ENCODE measurements around the gene RTN4RL2.

Gene RTN4RL2

DNA sequence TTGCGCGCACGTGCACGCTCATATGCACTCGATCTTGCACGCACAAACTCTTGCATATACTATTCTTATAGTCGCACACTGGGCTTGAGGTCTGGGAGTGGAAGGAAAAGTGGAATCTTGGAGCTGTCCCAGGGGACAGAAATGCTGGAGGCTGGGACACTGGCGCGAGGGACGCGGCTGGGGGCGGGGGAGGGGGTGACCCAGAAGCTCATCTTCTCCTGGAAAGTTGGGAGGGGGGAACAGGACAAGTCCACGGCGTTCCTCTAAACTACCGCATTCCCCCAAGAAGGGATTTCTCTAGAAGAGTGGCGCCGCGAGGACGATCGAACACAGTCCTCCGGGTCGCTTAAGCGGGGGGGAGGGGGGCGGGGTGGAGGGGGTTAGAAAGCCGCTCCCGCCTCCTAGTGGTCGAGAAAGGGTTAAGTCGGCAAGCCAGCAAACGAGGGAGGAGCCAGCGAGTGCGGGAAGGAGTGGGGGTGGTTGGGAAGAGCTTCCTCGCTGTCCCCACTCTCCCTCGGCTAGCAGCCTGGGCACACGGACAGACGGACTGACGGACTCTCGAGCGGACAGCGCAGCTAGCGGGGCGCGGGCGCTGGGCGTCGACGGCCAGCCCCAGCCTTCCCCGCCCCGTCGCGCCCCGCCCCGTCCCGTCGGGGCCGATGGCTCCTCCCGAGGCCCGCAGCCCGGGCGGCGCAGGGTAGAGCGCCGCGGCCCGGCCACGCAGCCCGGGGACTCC lies at the start of gene RTN4RL2:
TSS of gene RTN4RL2 (plus strand) at position 507 of the 736 bp plus-strand sequence. CDS start 338 bp downstream, outside the sequence.
- no peak for FAIRE-seq

DNA sequence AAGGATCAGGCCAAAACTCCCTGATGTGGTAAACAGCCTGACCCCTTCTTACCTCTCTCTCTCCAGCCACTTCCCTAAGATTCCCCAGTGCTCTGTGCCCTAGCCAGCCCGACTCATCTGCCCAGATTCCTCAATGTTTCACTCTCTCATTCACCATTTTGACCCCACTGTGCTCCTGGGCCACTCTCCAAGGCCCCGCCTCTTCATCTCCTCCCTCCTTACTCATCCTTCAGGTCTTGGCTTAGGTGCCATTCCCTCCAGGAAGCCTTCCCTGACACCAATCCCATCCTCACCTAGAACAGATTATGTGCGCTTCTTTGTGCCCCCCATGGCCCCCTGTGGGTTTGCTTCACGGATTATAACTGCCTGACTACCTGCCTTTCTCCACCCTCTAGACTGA lies 46.6 kb upstream of the RTN4RL2 start:
- FAIRE-seq, result no peak

DNA sequence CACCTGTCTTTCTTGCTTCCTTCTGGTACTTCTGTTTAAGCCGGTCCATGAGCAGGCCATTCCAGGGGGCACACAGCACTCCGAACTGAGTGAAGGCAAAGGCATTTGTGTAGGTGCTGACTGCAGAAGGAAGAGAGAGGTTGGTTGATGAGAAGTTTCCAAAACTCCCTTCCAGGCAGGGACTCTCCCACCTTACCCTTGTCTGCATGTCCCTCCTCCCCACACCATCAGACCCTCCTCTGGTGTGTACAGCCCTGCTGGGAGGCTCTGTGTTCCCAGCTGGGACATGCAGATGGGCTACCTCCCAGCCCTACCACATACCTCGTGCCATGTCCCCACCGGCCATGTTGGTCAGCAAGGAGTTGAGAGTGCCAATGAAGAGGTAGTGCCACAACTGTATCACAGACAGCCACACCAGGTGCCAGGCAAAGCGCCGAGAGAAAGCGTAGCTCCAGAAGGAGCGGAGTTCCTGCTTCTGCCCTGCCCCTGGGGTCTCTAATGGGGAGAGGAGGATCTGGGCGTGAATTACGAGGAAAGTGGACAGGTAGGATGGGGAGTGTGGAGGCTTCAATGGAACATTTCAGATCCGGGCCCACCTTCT lies 45.6 kb upstream of the RTN4RL2 start:
- no peak for FAIRE-seq

DNA sequence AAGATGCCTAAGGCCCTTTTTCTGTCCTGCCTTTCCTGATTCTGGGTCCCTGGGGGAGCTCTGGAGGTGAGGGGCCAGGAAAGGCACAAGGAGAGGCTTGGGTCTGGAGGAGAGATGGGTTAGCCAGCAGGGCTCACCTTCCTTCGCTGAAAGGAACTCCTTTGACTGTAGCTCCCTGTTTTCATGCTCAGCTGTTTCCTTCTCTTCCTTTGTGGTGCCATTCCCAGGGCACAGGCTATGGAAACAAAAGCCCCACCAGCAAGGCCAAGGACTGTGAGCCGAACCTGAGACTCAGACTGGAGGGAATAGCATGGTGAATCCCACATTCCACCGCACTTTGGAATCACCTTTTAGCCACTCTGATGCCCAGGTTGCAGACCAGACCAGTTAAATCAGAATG lies 43.9 kb upstream of the RTN4RL2 start:
- FAIRE-seq, result no peak

DNA sequence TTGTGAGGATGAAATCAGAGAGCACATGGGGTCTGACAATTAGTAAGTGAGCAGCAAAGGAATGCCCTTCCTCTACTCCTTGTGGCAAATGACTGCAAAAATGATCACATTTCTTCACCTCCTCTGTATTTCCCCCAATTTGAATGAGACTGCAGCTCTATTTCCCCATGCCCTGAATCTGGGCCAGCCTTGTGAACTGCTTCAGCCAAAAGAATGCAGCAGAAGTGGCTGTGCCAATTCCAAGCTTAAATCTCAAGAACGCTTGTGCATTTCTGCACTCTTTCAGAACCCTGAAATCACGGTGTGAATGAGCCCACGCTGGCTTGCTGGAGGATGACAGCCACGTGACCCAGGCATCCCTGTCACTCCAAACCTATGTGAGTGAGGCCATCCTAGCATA lies 43.3 kb upstream of the RTN4RL2 start:
- FAIRE-seq, result no peak

DNA sequence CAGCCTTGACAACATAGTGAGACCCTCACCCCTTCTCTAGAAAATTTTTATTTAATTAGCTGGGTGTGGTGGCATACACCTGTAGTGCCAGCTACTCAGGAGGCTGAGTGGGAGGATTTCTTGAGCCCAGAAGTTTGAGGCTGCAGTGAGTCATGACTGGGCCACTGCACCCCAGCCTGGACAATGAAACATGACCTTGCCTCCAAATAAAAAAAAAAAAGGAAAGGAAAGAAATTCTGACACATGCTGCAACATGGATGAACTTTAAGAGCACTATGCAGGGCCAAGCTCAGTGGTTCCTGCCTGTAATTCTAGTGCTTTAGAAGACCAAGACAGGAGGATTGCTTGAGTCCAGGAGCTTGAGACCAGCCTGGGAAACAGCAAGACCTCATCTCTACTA lies 42.2 kb upstream of the RTN4RL2 start:
- no peak for FAIRE-seq

DNA sequence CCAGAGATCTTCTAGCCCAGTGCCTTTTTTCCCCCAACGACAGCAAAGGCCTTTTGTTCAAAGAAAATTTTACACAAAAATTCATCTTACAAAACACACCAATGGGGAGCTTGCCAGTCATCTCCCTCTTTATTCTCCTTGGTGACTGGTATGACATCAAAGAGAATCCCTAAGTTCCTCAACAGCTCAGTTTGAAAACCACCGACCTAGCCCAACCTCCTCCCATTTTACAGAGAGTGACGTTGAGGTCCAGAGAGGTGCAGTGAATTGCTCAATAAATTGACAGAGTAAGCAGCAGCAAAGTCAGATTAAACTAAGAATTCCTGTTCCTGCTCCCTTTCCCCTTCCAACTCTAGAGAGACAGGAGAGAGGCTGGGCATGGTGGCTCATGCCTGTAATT lies 41.2 kb upstream of the RTN4RL2 start:
- FAIRE-seq, result no peak

DNA sequence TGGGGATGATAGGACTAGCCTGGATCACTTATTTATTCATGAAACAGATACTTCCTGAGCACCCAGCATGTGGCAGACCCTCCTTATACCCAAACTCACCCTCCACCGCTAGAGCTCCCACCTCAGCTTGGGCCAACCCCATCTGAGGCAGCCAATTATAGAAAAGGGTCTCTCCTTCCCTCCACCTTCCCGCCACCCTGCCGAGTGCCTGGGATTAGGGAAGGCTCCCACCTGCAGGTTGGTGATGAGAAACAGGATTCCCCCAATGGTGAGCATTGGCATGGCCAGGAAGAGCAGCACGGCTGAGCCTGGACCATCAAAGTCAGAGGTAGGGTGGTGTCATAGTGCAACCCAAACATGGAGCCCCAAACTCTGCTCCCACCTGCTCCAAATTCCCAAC lies 39.3 kb upstream of the RTN4RL2 start:
- no peak for FAIRE-seq

DNA sequence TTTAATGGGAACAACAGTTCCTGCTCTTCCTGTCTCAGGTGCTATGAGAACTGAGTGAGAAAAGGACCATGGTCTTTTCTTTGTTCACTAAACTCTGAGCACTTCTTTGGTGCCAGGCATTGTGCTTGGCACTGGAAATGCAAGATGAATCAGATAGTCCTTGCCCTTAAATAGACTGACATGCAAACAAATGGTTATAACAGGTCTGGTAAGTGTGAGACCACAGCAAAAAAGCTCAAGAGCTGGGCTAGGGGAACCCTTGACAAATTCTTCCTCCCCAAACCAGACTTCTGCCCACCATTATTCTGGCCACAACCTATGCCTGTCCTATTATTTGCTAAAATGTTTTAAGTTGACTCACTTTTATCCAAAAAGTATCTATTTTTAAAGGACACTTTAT lies 38.5 kb upstream of the RTN4RL2 start:
- FAIRE-seq, result no peak

DNA sequence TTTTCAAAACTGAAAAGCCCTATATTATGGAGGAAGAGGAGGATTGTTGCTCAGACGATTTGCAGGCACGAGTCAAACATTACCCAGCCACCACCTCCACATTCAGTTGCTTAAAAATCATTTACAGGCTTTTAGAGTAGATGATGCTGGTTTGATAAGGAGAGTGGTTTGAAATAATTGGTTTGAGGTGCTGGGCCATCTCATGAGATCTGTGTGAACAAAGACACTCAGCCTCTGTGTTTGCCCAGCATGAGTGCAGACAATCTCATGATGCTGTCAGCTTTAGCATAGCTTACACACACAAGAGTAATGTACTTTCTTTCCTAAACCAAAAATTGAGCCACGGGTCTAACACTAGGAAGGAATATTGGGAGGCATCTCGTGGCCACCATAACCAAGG lies 37.7 kb upstream of the RTN4RL2 start:
- FAIRE-seq, result no peak

DNA sequence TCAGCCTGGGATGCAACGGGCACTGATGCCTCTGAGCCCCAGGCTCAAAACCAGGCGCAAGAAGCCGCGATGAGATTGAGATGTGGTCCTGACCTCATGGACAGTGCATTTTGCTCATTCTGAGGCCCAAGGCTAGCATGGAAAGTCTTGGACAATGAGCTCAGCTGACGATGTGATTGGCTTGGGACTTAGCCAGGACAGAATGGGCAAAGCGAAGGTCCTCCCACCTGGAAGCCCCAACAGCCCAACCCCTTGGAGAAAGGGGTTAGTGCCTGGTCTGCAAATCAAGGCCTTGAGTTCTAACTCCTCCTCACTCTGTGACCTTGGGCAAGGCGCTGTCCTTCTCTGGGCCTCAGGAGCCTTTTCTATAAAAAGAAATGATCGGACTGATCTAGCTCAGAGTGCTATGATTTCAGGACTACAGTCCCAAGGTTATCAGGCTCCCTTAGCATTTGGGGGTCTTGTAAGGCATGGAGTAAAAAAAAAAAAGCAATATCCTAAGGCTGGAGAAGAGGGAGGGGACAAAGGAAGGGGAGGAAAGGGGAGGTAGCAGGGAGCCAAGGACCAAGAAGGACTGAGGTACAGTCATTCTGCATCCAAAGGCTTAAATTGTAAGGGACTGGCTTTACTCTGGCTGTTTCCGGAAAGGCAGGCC lies 36.1 kb upstream of the RTN4RL2 start:
- FAIRE-seq, result no peak

DNA sequence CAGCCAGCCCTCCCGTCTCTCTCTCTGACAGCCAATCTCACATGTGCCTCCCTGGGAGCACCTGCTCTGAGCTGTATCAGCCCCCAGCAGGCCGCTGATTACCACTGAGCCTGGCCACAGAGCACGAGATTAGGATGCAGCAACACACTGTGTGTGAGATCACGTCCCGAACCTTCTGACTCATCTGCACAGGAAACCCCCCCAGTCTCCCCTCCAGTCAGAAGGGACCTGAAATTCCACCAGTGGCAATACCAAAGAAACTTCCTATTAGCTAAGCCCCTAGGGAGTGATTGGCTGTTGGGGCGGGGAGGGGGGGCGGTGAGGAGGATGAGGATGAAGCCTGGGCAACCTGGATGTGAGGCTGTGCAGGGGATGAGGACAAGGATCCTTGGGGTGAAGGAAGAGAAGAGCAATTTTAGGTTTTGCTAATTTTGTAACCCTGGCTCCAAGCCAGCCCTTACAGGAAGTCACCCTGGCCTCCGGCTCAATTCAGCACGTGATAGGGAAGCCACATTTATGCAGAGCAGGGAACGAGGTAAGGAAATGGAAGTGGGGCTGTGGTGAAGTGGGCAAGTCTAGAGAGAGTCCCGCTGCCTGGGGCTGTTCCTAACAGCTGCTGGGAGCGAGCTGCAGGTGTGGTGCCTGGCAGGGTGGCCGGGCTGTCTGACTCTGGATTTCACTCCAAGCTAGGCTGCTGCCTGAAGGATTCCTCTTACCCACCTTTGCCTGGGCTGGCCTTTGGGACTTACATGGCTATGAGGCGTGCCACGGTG lies 35.4 kb upstream of the RTN4RL2 start:
- FAIRE-seq, result no peak

DNA sequence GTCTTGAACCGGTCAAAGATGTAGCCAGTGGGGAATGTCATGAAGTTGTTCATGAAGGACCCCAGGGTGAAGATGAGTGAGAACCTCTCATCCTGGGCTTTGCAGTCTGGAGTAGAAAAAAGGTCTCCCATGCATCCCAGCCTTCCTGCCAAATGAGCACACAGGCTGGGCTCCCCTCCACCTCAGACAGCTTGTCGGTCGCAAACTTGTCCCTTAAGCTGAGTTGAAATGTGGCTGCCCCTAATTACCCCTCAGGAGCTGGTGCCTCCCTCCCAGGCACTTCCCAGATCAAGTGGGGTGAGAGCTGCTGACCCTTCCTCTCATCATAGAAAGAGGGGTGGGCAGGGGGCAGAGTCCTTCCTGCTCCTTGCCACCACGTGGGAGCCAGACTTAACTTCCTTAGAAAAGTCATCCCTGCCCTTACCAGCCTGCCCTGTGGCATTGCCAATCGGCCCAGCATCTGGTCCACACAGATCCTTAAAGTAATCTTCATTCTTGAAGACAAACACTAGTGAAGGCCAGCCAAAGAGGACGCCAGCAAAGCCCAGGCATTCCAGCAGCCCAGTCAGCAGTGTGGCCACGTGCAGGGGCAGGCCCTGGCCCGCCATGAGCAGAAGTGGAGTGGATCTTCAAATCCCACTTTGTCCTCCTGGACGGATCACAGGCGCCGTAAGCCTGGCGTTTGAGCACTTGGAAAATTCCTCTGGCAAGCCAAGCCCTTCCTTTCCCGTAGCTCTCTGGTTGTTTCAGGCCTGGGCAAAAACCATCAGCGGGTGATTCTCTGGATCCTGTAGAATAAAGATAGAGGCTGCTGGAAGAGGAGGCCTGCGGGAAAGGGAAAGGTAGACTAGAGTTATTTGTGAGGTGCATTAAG lies 34.5 kb upstream of the RTN4RL2 start:
- FAIRE-seq, result no peak

DNA sequence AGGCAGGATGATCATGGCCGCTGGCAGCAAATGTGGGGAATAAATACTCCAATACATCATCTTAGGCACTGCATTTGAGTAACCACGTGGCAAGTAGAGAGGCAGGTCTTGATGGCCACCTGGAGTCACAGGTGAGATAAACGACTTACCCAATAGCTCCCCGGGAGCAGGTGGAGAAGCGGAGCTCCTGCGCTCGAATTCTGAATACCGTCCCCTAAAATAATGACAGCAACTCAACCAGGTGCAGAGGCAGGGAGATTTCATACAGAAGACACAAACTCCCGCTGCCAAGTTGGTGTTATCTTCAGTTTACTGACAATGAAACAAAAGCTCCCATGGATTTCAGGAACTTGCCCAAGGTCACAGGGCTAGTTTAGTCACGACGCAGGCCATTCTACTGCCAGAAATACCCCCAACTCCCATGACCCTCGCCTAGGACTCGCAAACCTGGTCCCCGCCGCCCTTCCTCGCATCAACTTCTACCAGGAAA lies 33.8 kb upstream of the RTN4RL2 start:
- FAIRE-seq, result no peak

DNA sequence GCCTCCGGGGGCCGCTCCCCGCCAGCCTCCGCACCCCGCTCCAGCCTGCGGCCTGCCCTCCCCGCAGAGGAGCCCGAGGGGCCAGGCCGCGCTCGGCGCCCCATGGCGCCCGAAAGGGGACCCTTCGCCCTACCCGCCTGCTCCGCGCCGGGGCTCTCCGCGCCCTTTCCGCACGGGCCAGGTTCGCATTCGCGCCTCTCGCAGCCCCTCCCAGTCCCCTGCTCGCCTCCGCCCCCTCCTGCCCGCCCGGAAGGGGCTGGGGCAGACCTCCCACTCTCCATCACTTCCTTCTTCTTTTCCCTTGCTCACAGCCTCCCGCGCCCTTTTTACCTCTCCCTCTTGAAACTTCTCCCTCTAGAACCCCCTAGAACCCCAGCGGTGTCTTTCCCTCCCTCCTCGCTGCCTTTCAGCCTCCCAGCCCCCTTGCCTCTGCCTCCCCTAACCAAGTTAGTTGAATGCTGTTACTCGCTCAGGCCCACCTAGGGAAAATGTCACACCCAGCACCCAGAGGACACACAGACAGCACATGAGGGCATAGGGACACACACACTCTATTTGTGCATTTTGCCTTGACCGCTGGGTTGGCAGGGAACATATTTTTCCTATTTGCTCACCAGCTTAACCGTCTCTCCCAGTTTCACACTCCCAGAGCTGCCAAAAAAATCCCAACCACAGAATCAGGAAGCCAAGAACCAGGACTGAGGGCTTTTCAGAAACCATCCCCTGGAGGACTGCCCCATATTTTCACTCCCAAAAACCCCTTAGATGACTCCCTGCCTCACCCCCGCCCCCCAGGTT lies 33.2 kb upstream of the RTN4RL2 start, which contains the start of gene SLC43A3:
TSS of gene SLC43A3 (minus strand) at position 193 of the 798 bp plus-strand sequence. CDS start 949 bp downstream, outside the sequence.
- no peak for FAIRE-seq

DNA sequence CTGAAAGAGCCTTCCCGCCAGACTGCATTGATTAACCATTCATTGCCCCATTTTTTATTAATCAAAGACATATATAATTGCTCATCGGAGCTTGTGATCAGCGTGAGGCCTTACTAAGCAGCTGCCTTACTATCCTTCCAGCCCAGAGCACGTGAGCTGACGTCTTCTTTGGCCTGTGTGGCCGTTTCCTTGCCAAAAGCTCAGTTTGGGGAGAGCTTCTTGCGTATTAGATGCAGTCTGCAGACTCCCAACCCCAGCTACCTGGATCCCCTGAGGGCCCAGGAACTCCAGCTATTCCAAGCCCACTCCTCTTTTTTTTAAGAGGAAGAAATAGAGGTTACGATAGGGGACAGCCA lies 32.6 kb upstream of the RTN4RL2 start:
- no peak for FAIRE-seq

DNA sequence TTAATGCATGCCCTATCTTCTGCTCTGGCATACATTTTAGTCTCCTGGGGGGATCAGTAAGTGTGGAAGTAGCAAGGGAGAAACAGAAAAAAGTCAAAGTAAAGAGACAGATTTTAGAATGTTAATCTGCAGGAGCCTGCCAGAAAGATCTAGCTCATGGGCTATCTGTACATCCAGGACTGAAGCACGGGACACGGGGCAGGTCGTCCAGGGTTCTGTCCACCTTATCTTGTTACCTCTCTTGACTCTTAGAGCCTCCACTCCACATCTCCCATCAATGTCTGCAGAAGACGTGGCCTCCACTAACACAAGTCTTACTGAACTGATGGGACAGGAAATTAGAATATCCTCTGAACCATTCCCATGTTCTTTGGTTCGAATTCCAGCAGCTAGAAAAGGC lies 31.7 kb upstream of the RTN4RL2 start:
- FAIRE-seq, result no peak

DNA sequence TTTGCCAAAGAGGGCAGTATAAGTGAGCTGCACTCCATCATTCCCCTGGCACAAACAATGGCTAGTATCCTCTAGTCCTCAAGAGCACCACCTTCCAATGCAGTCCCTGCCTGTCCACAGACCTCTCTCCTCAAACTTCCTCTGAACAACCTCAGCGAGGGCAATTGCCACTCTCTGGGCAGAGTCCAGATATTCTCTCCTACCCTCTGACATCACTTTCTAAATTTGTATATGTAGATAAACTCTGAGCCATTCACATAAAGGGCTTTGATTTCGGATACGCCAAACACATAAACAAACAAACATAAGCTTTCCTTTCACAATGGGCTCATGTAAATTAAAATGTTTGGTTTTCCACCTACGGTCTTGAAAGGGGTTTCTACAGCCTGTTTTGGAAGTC lies 30.4 kb upstream of the RTN4RL2 start:
- FAIRE-seq, result no peak

DNA sequence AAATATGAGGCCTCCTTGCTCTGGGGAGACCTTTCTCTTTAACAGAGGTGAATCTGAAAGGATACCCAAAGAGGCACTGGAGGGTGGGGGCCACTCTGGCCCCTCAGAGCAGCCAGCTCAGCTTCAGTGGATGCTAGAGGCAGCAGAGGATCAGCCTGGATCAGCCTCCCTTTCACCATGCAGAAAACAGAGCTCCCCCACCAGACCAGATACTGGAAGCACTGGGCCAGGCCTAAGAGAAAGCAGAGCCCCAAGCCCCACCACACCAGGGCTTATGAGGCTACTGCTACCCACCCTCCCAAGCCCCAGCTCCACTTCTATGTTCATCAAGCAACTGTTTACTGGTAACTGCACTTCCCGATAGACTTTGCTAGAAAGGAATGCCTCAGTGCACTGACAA lies 29.4 kb upstream of the RTN4RL2 start:
- no peak for FAIRE-seq

DNA sequence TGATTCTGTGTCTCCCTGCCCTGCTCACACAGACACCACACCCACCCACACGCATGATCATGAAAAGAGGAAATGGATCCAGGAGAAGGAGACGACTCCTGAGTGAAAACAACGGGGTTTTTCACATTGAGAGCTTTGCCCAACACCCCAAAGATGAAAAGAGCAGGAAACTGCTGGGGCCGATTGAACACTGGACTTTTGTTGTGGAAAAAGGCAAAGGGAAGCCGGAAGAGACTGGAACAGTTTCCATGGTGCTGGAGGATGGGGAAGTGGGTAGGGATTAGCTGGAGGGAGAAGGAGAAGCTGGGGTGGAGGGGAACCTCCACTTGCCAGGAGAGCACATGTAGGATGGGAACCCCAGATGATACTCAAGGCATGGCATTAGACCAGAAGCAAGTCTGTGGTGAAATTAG lies 28.2 kb upstream of the RTN4RL2 start:
- FAIRE-seq, result no peak

DNA sequence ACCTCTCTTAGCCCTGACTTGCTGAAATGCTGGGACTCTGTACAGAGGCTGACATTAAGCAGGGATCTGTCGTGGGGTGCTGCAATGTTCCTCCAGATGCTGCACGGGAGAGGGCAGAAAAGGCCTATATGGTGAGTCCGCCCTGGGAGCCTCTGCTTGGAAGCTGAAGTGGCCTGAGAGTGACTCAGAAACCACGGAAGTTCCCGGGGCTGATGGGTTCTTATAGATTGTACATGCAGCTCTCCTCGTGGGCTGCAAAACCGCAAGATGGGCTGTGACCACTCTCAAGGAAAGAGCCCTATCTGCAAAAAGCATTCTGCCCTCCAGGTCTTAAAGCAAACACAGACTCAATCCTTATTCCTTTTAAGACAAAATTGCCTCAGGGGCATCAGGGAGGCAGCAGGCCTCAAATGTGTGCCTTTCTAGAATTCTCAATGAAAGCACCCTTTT lies 27.6 kb upstream of the RTN4RL2 start:
- no peak for FAIRE-seq
